ENCODE results near the gene TTLL5.

The TTLL5 gene

DNA sequence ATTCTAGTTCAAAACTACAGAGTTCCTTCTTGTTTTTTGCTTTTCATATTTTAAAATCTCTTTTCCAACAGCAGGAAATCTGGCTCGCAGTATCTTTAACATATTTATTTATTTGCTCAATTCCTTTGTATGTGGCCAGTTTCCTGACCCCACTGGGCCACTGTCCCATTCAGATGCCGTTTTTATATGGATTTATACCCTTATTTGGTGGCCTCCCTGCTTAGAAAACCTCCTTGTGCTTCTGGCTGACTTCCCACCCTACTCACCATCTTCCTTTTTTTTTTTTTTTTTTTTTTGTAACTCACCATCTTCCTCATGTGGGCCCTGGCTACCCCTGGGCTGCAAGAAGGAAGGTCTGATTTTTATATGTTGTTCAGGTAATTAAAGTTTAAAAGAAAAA is 53.9 kb downstream of the TTLL5 start:
- H3K4me3 ChIP-seq (ENCODE audit: low read length) = no peak overlapping the region
- DNase-seq (ENCODE audit: low read depth) = no peak
- TF ChIP-seq CTCF (IDR thresholded peaks at IDR 0.05; ENCODE audit: insufficient read depth, low read depth, low read length, missing control alignments) = no peak

- DNase-seq (ENCODE audit: low read depth) = peak; percentile 28
- TF ChIP-seq CTCF (IDR thresholded peaks at IDR 0.05; ENCODE audit: insufficient read depth, low read depth, low read length, missing control alignments) = no peak
- no peak overlapping the region for H3K4me3 ChIP-seq (ENCODE audit: low read length)
Observed at GRCh38 chr14:75715926-75716780, 55.1 kb downstream of the TTLL5 start.

DNA sequence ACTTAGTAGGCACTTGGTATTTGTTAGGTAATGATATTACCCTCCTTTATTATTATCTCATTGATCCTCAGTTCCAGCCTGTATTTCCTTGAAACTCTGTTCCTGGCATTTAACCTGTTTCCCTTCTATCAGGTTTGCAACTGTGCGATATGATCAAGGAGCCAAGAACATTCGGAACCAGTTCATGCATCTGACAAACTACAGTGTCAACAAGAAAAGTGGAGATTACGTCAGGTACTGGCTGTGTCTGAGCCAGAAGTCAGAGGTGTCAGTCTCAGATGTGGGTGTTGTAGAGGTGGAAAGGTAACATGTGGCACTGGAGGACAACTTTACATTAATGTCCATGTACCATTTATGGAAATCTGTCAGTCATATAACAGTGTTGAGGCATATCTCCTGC is 56.7 kb downstream of the TTLL5 start:
- no peak overlapping the region for H3K4me3 ChIP-seq (ENCODE audit: low read length)
- DNase-seq (ENCODE audit: low read depth) = no peak
- no peak for TF ChIP-seq CTCF (IDR thresholded peaks at IDR 0.05; ENCODE audit: insufficient read depth, low read depth, low read length, missing control alignments)

DNA sequence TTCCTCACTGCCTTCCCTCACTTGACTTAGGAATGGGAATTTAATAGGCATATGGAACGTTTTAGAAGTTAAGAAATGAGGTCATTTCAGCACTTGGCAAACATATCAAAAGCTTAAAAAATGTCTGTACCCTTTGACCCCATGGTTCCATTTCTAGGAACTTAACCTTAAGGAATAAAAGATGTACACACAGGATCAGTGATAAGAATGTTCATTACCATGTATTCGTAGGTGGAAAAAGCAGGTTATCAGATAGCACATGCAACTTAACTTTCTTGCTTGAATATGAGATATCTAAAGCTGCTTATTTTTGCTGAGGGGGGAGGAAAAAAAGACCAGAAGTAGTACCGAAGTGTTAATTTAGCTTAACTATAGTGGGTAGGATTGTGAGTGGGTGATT is 57.2 kb downstream of the TTLL5 start:
- no peak for TF ChIP-seq CTCF (IDR thresholded peaks at IDR 0.05; ENCODE audit: insufficient read depth, low read depth, low read length, missing control alignments)

GRCh38 chr14:75720116-75720515 is 59.1 kb downstream of the TTLL5 start:
- TF ChIP-seq CTCF (IDR thresholded peaks at IDR 0.05; ENCODE audit: insufficient read depth, low read depth, low read length, missing control alignments) = no peak
- no peak for DNase-seq (ENCODE audit: low read depth)
- H3K4me3 ChIP-seq (ENCODE audit: low read length) = no peak overlapping the region

More for the DNA sequence above, 57.2 kb downstream of the TTLL5 start:
- no peak for DNase-seq (ENCODE audit: low read depth)
- no peak overlapping the region for H3K4me3 ChIP-seq (ENCODE audit: low read length)

- DNase-seq (ENCODE audit: low read depth) = no peak
- no peak overlapping the region for H3K4me3 ChIP-seq (ENCODE audit: low read length)
- no peak for TF ChIP-seq CTCF (IDR thresholded peaks at IDR 0.05; ENCODE audit: insufficient read depth, low read depth, low read length, missing control alignments)
Observed at GRCh38 chr14:75720842-75721498, 59.9 kb downstream of the TTLL5 start.
